MM.1S (cell line): ENCODE data around the gene ITGB5.

ENCODE experiments used
- DNase-seq: peaks from one replicate; pipeline ENCODE4 v3.0.0-alpha.2; 2015
- H2AFZ ChIP-seq: fragments of 300-600 bp; sonication (generic); 2 replicates; pipeline ENCODE4 v1.6.0; 2016; ENCODE audit warnings: antibody characterized with exemption, low read length
- H3F3A ChIP-seq: fragments of 300-600 bp; sonication (generic); 2 replicates; pipeline ENCODE4 v1.6.1; 2016; ENCODE audit warnings: mild to moderate bottlenecking, antibody characterized with exemption, low read length, moderate library complexity, mixed read lengths; ENCODE audit not compliant: insufficient read depth
- H3K27ac ChIP-seq: fragments of 300-600 bp; sonication (generic); 2 replicates; pipeline ENCODE4 v1.5.1; 2016; ENCODE audit warnings: mild to moderate bottlenecking, low read length
- H3K27me3 ChIP-seq: fragments of 300-600 bp; sonication (generic); replicated peaks from 2 replicates; pipeline ENCODE4 v1.6.0; 2016; ENCODE audit warnings: low read length; ENCODE audit not compliant: insufficient read depth
- H3K36me3 ChIP-seq: fragments of 300-600 bp; sonication (generic); replicated peaks from 2 replicates; pipeline ENCODE4 v1.6.1; 2016; ENCODE audit warnings: mild to moderate bottlenecking, low read length, mixed read lengths; ENCODE audit not compliant: insufficient read depth
- H3K4me1 ChIP-seq: fragments of 300-600 bp; sonication (generic); 2 replicates; pipeline ENCODE4 v1.6.1; 2016; ENCODE audit warnings: low read length, mixed read lengths
- H3K4me2 ChIP-seq: fragments of 300-600 bp; sonication (generic); 2 replicates; pipeline ENCODE4 v1.6.0; 2016; ENCODE audit warnings: low read depth, low read length
- H3K4me3 ChIP-seq: fragments of 300-600 bp; sonication (generic); 2 replicates; pipeline ENCODE4 v1.5.1; 2016; ENCODE audit warnings: low read length, mixed read lengths
- H3K79me2 ChIP-seq: fragments of 300-600 bp; sonication (generic); 2 replicates; pipeline ENCODE4 v1.6.1; 2016; ENCODE audit warnings: mixed run types, low read length, mixed read lengths
- H3K9ac ChIP-seq: fragments of 300-600 bp; sonication (generic); 2 replicates; pipeline ENCODE4 v1.6.1; 2016; ENCODE audit warnings: low read length, mixed read lengths
- H3K9me2 ChIP-seq: fragments of 300-600 bp; sonication (generic); replicated peaks from 2 replicates; pipeline ENCODE4 v1.6.1; 2016; ENCODE audit warnings: mild to moderate bottlenecking, low read length, mixed read lengths; ENCODE audit not compliant: insufficient read depth
- H3K9me3 ChIP-seq: fragments of 300-600 bp; sonication (generic); replicated peaks from 2 replicates; pipeline ENCODE4 v1.6.1; 2016; ENCODE audit warnings: mild to moderate bottlenecking, low read length, mixed read lengths; ENCODE audit not compliant: insufficient read depth
- H4K20me1 ChIP-seq: fragments of 300-600 bp; sonication (generic); 2 replicates; pipeline ENCODE4 v1.6.1; 2016; ENCODE audit warnings: mild to moderate bottlenecking, low read length, moderate library complexity, mixed read lengths; ENCODE audit not compliant: insufficient read depth
- CTCF ChIP-seq: fragments of 300-600 bp; sonication (generic); IDR thresholded peaks from 2 replicates; pipeline ENCODE4 v1.5.1; 2016; ENCODE audit warnings: antibody characterized with exemption, low read length, mixed read lengths
- EZH2 ChIP-seq: fragments of 300-600 bp; sonication (generic); optimal IDR thresholded peaks from 2 replicates; pipeline ENCODE3; 2017; ENCODE audit warnings: low read depth, mild to moderate bottlenecking, antibody characterized with exemption, low read length, mixed read lengths
- EZH2phosphoT487 ChIP-seq: fragments of 300-600 bp; sonication (generic); IDR thresholded peaks from 2 replicates; pipeline ENCODE4 v1.6.1; 2018; ENCODE audit warnings: antibody characterized with exemption, low read length

Gene ITGB5

GRCh38 chr3:124881976-124882697, 5.0 kb downstream of the ITGB5 start:
- Histone ChIP-seq H4K20me1 (no peaks in the 10 kb centered on the region; the same call in 1 of the 2 replicates), H3K9me3 (no peaks in the 10 kb centered on the region), H2AFZ (no peak overlapping the region), H3K4me2 (no peak overlapping the region), H3K27ac (no peak overlapping the region), H3K27me3 (no peaks in the 10 kb centered on the region), H3K4me1 (0 out of 2 replicates have a peak, but pooled peaks cover 6% of the 10 kb centered on the region), H3K9ac (no peak overlapping the region), H3K79me2 (peaks cover 78% of the 10 kb centered on the region), H3K4me3 (no peak overlapping the region), H3K36me3 (no peaks in the 10 kb centered on the region; the same call in 1 of the 2 replicates), H3K9me2 (no peaks in the 10 kb centered on the region), H3F3A (no peaks in the 10 kb centered on the region)
- DNase-seq: no peak
- no peak for TF ChIP-seq EZH2
- TF ChIP-seq CTCF: no peak
- no peak for TF ChIP-seq EZH2phosphoT487

DNA sequence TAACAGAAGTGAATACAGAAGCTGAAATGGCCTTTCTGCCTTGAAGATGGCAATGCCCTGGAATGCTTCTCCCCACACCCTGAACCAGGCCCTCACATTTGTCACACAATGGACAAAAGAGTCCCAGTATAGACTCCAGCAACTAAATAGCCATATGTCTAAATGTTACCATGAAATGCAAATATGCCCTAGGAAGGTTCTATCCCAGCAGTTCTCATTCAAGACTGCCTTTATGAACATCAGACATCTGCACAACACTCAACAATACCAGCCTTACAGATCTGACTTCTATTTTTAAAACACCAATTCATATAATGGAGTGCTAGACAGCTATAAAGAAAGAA, 7.9 kb downstream of the ITGB5 start:
- Histone ChIP-seq H3K79me2 (peaks cover 85% of the 10 kb centered on the region), H4K20me1 (no peaks in the 10 kb centered on the region; the same call in 1 of the 2 replicates), H3K27ac (no peak overlapping the region), H3K9ac (no peak overlapping the region), H3K27me3 (no peaks in the 10 kb centered on the region), H3K4me1 (peaks cover 5% of the 10 kb centered on the region; the same call in 1 of the 2 replicates), H3K9me2 (no peaks in the 10 kb centered on the region), H3K4me3 (no peak overlapping the region), H3F3A (no peaks in the 10 kb centered on the region), H3K36me3 (no peaks in the 10 kb centered on the region; the same call in 1 of the 2 replicates), H3K4me2 (no peak overlapping the region), H2AFZ (no peak overlapping the region), H3K9me3 (no peaks in the 10 kb centered on the region)
- DNase-seq: no peak
- TF ChIP-seq CTCF: no peak
- TF ChIP-seq EZH2phosphoT487: no peak
- no peak for TF ChIP-seq EZH2

- Histone ChIP-seq H2AFZ (no peak overlapping the region), H3F3A (no peaks in the 10 kb centered on the region), H3K27ac (no peak overlapping the region), H3K9me3 (no peaks in the 10 kb centered on the region), H3K27me3 (no peaks in the 10 kb centered on the region), H4K20me1 (no peaks in the 10 kb centered on the region; the same call in 1 of the 2 replicates), H3K4me2 (no peak overlapping the region), H3K79me2 (peaks cover 85% of the 10 kb centered on the region), H3K9me2 (no peaks in the 10 kb centered on the region), H3K36me3 (no peaks in the 10 kb centered on the region; the same call in 1 of the 2 replicates), H3K9ac (no peak overlapping the region), H3K4me1 (peaks cover 5% of the 10 kb centered on the region; the same call in 1 of the 2 replicates), H3K4me3 (no peak overlapping the region)
- TF ChIP-seq EZH2 (no peak), EZH2phosphoT487 (no peak), CTCF (no peak)
- DNase-seq: no peak
These were observed 8.4 kb downstream of the ITGB5 start for GRCh38 chr3:124878561-124879336.
